BJ (cell line): Measurements from ENCODE around the gene WDR59. TPM values are rescaled to one million over a fixed set of nuclear protein-coding genes. Genes with fewer than 3 reads are reported as not detected.

ENCODE experiments used
- CTCF ChIA-PET: fragments of 350-600 bp; formaldehyde crosslinking; extraction: SDS; loops from one replicate; lab custom pipeline; 2021; ENCODE audit warnings: antibody characterized with exemption, inconsistent platforms; lab: Yijun Ruan, JAX
- POLR2A ChIA-PET: fragments of 300-600 bp; sonication (Branson Sonifier 250); formaldehyde crosslinking; extraction: SDS; loops from one replicate; lab custom pipeline; 2021; ENCODE audit warnings: antibody characterized with exemption; lab: Charles Lee
- DNase-seq: peaks from one replicate; pipeline ENCODE4 v3.0.0-alpha.2; 2011; ENCODE audit warnings: low read depth
- H3K27me3 ChIP-seq: 2 replicates; pipeline ENCODE4 v1.6.0; 2011; ENCODE audit warnings: low read length; ENCODE audit not compliant: control insufficient read depth, insufficient read depth
- H3K36me3 ChIP-seq: 2 replicates; pipeline ENCODE4 v1.5.1; 2011; ENCODE audit warnings: low read length; ENCODE audit not compliant: control insufficient read depth, insufficient read depth
- H3K4me3 ChIP-seq: 2 replicates; pipeline ENCODE4 v1.5.1; 2011; ENCODE audit warnings: low read depth, mild to moderate bottlenecking, control low read depth, low read length
- CTCF ChIP-seq: IDR thresholded peaks from 2 replicates; pipeline ENCODE4 v1.5.1; 2011; ENCODE audit warnings: low read depth, mild to moderate bottlenecking, control low read depth, inconsistent platforms, low read length, moderate library complexity; ENCODE audit not compliant: insufficient read depth
- polyA plus RNA-seq: library from polyadenylated mRNA; depleted of rRNA; stranded (reverse); fragments of >200 nt; gene quantifications from 2 replicates; pipeline ENCODE4 v1.2.3, GENCODE V29; 2011

Gene WDR59
- polyA plus RNA-seq, 1 experiment = 47.5 TPM

GRCh38 chr16:74842413-74842812 is 142.5 kb downstream of the WDR59 start:
- no peak overlapping the region for H3K4me3 ChIP-seq
- no peak for DNase-seq
- H3K36me3 ChIP-seq = no peaks in the 10 kb centered on the region
- ChIA-PET POLR2A (no interaction called here), CTCF (interaction anchor here (1.0 to 1.5 kb wide), 3 partner anchors 17 to 132 kb away, joined by 3 to 6 read pairs (median 3); no protein-coding TSS in a partner anchor)
- peaks cover 4% of the 10 kb centered on the region for H3K27me3 ChIP-seq
- TF ChIP-seq CTCF = no peak

GRCh38 chr16:74841904-74842303 is 143.0 kb downstream of the WDR59 start:
- ChIA-PET CTCF (interaction anchor here (1.5 kb wide), 1 partner anchor 21 kb away, joined by 6 read pairs; no protein-coding TSS in a partner anchor), POLR2A (no interaction called here)
- Histone ChIP-seq H3K36me3 (no peaks in the 10 kb centered on the region), H3K27me3 (peaks cover 4% of the 10 kb centered on the region), H3K4me3 (no peak overlapping the region)
- no peak for DNase-seq
- no peak for TF ChIP-seq CTCF

- POLR2A ChIA-PET = no interaction called here
- no peak for DNase-seq
- CTCF ChIA-PET = interaction anchor here (1.5 kb wide), 1 partner anchor 21 kb away, joined by 6 read pairs; no protein-coding TSS in a partner anchor
- TF ChIP-seq CTCF = no peak
- Histone ChIP-seq H3K36me3 (no peaks in the 10 kb centered on the region), H3K4me3 (no peak overlapping the region), H3K27me3 (peaks cover 4% of the 10 kb centered on the region)
Measured at GRCh38 chr16:74841469-74841868, 143.5 kb downstream of the WDR59 start.

GRCh38 chr16:74837056-74837455 is 147.9 kb downstream of the WDR59 start:
- ChIA-PET CTCF (interaction anchor here (0.8 to 1.6 kb wide), 2 partner anchors 24 to 25 kb away, joined by 3 to 13 read pairs; no protein-coding TSS in a partner anchor), POLR2A (no interaction called here)
- Histone ChIP-seq H3K27me3 (peaks cover 4% of the 10 kb centered on the region), H3K4me3 (no peak overlapping the region), H3K36me3 (no peaks in the 10 kb centered on the region)
- DNase-seq = no peak
- TF ChIP-seq CTCF = no peak

GRCh38 chr16:74836111-74836671 is 148.7 kb downstream of the WDR59 start:
- peaks cover 3% of the 10 kb centered on the region; the same call in 1 of the 2 replicates for H3K27me3 ChIP-seq
- POLR2A ChIA-PET = no interaction called here
- DNase-seq = no peak
- TF ChIP-seq CTCF = no peak
- CTCF ChIA-PET = interaction anchor here (1.6 kb wide), 1 partner anchor 26 kb away, joined by 13 read pairs; no protein-coding TSS in a partner anchor
- H3K4me3 ChIP-seq = no peak overlapping the region
- H3K36me3 ChIP-seq = no peaks in the 10 kb centered on the region
